HG02885 (cell line): ENCODE results near the gene KIAA0825.

Experiments used
- ATAC-seq: cut with Tn5 transposase; IDR thresholded peaks from one replicate; pipeline ENCODE4 v1.9.1; 2021; ENCODE audit warnings: mild to moderate bottlenecking; ENCODE audit not compliant: unreplicated experiment, poor library complexity

The KIAA0825 gene

DNA sequence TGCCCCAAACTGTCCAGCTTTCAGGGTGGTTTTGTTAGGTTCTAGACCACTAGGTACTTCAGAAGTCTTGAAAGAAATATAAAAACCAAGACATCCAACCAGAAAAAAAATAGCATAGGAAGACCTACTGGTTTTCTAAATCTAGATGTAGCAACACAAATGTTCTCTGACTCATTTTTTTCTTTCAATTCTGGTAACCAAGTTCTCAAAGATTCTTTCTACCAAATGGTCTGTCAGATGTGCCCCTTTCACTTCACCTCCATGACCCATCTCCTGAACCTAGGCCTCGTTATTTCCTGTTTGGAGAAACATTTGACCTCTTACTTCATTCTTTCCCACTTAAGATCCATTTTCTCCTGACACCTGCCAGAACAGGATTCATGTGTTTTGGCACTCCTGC is 355.3 kb downstream of the KIAA0825 start:
- ATAC-seq: peak; percentile 77

DNA sequence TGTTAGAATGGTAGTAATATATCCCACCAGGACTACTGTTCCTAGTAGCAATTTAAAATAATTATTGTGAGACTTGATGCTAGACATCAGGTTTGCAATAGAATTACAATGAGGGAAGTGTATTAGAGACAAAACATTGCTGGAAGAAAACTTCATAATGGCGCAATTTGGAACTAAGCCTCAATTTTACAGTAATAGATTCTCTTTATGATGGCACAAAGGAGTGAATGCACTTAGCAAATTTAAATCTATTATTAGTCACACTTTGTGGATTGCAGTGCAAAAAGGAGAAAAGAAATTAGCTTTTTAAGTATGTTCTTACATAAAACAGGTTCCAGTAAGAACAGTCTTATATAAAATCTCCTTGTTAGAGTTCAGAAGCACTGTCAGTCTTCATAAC is 358.3 kb downstream of the KIAA0825 start:
- no peak for ATAC-seq

DNA sequence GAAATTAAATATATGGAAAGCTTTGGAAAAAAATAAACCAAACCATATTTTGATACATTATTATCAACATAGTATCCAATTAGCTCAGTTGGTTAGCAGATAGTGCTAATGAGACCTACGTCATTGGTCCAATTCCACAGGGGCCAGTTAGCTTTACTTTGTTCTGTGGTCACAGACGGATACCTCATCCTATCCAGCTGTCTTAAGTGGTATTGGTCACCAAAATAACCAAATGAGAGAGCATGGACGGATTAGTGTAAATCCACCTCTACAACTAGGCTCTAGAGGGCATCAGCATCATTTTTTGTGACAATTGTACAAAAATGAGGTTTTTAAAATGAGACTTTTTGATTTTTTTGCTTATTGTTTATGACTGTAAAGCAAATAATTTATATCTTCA is 364.2 kb downstream of the KIAA0825 start:
- ATAC-seq: no peak

DNA sequence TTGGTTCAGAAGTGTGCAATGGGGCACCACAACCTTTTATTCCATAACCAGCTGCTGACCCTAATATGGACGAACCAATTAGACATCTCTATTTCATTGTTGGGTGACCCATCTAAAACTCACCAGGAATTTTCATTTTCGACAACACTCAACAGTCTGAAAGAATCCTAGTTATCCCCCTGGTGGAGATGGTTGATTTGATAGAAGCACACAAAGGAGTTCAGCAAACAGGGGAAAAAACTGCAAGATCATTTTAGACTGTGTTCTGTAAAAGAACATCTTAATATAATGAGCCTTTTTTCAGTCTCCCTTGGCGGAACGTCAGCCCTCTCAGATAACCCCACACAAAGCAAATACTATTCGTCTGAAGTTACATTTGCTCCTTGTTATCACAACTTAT is 367.4 kb downstream of the KIAA0825 start:
- no peak for ATAC-seq

DNA sequence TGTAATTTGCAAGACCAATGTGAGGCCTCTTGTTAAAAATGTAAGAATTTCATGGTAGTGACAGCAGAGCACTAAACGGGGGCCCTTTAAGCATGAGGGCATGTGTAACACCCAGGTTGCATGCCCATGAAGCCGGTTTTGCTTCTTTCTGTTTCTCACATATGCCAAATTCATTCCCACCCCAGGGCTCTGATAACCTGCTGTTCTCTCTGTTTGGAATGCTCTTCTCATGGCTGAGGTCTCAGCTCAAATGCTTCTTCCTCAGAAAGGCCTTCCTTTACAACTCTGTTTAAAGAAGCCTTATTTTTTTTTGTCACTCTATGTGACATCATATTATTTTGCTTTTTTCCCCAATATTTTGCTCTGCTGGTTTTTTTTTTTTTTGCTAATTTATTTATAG is 369.0 kb downstream of the KIAA0825 start:
- ATAC-seq: no peak

DNA sequence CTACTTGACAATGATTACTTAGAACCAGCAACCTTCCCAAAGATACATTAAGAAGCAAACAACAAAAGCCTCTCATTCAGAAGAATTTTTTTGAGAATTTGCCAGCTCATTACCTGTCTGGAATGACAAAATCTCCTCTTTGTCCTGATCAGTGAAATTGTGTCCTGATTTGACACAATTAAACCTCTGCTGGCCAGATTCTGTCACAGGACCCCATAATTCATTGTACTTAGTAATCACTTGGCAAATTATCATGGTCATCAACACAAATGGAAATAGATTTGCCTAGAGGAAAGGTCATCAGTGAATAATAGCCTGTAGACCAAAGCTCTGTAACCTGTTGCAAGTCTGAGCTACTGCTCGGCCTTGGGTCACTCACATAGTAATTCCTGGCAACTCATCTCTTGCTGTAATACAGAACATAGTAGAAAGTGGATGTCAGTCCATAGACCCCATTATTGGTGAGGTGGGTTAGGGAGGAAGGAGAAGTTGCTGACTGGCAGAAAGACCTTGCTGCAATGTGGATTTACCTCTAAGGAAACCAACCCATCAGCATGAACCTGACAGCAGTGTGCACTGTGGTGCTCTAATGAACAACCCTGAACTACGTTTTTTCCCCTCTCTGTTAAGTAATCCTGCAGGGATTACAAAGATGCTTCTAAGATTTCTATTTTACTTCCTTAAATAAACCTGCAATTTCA is 370.1 kb downstream of the KIAA0825 start:
- no peak for ATAC-seq

DNA sequence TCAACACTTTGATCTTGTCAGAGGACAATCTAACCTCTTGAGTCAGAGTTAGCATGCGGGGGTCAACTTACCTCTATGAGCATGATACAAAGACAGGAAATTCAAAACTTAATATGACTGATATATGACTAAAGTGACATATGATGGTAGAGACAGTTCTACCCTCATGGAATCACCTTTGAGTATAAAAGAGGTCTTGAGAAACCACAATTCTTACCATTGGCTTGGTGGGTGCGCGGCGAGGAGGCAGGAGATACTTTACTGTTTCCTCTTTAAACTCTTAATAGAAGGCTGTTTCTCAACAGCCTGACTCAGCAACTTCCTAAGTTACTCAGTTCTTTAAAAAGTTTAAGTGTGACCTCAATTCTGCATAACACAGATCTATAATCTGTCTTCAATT is 372.8 kb downstream of the KIAA0825 start:
- no peak for ATAC-seq

DNA sequence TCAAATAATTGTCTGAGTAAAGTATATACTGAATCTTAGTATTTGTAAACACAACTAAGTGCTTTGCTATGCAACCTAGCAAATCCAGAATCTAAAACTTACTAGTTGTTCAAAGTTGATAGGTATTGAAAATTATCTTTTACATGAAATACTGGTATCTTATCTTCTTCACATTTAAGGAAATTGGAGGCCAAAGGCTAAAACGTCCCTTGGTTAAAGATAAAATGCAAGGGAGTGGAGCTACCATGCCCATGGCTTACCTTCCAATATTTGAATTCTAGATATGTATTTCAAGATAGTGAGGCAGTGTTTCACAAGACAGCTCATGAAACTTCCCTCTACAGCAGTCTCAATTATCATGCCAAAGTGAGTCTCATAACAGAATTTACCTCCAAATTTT is 373.5 kb downstream of the KIAA0825 start:
- no peak for ATAC-seq

DNA sequence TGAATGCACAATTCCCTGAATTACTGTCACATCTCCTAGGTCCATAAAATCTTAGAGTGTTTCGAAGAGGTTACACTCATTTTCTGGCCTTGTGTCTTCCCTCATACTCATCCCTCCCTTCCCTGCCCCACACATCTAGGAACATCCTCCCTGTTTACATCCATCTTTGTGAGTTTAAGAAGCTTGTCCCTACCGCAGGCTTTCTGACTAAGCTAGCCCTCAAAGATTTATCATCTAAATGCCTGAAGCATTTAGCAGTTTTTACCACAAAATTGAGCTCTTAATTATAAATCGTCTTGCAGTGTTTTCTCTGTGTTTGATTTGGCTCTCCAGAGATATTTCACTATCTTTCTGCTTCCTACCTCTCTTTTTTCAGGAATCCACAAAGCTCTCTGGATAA is 374.8 kb downstream of the KIAA0825 start:
- no peak for ATAC-seq

DNA sequence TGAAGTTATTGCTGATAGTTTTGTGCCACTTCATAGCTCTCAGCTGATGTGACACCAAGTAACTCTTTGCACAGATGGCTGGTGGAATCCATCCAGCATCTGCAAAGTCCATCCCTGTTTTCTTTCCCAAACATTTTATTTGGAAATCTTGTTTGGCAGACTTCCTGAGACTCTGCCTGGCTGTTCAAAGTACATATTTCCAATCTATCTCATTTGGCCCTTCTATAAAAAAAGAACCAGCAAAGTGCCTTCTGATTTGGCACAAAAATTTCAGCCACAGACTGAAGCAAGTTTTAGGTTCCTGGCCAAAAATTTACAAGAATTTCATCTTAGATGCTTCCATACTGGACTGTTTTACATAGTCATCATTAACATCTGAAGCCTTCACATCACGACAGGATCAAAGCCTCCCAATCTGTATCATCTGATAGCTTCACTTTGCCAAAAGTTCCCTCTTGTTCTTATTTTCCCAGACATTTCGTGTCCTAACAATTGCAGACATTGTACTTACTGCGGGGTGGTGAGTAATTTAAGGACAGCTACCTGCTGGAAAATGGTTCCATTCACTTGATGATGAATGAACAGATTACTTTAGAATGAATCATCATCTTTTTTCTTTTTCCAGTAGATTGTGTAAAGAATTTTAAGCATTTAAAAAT is 377.3 kb downstream of the KIAA0825 start:
- no peak for ATAC-seq

DNA sequence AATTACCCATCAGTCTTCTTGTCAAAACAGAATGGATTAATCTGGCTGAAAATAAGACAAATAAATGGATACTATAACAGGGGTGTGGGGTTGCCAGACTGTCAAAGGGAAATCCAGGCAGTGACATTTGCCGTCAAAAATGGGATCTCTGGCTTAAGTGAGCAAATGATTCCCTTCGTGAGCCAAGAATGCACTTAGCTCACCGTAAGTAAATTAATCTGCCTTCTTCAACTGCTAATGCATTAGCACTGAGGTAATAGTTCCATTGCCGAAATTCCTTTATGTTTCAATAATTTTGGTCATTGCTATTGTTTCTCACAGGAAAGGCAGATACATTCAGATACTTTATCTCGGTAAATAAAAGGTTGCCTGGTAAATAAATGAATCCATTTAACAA is 377.8 kb downstream of the KIAA0825 start:
- ATAC-seq: no peak

DNA sequence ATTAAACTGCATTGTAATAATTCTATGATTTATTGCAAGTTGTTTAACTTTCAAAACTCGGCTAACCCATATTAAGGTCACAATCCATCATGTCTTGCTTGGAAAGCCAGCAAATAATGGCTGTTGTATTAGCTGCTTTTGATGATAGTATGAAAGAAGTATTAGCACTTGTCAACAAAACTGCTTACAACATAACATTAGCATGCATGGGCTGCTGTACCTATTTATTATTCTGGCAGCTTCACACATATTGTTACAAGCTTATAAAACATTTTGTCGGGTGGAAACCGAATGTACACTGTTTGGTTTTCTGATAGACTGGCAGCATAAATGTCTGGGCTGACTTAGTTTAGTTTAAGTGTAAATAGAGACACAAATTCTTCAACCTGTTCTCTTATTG is 378.3 kb downstream of the KIAA0825 start:
- ATAC-seq: no peak

DNA sequence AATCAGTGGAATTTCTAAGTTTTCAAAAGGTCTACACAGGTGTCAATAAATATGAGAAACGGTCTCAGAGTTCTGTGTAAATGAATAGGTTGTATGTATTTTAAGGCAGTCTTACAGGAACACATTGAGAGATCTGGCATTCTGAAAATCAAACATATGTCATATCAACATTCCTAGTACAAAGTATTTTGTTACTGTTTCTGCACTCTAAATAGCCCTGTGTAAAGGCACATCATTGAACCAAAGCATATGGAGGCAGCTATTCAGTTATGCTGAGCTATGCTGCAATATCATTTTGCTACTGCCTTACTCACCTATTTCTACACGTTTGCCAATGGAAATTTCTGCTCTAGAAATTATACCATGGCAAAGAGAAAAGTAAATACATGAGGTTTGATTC is 379.1 kb downstream of the KIAA0825 start:
- ATAC-seq: no peak

DNA sequence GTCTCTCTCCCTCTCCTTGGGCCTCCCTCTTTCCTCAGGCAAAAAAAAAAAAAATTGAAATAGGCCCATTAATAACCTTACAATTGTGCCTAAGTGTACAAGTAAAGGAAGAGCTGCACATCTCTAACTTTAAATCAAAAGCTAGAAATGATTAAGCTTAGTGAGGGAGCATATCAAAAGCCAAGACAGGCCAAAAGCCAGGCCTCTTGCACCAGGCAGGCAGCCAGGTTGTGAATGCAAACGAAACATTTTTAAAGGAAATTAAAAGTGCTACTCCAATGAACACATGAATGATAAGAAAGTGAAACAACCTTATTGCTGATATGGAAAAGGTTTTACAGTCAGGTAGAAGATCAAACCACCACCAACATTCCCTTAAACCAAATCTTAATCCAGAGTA is 383.4 kb downstream of the KIAA0825 start:
- ATAC-seq: no peak

DNA sequence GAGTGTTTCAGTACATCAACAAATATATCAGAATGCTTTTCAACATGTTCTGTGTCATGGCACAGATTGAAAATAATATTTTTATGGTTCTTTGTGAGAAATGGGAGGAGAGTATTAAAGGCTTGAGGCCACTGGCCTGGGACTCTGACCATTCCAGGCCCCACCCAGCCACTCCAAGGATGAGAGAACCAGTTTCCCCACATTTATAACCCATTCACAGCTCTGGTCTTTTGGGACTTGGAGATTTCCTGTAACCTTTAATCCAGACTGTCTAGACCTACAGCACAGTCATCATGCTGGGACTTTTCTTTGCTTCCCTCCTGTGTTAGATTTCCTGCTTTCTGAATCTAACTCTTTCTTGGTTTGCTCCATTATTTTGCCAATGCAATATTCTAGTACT is 389.6 kb downstream of the KIAA0825 start:
- ATAC-seq: no peak

DNA sequence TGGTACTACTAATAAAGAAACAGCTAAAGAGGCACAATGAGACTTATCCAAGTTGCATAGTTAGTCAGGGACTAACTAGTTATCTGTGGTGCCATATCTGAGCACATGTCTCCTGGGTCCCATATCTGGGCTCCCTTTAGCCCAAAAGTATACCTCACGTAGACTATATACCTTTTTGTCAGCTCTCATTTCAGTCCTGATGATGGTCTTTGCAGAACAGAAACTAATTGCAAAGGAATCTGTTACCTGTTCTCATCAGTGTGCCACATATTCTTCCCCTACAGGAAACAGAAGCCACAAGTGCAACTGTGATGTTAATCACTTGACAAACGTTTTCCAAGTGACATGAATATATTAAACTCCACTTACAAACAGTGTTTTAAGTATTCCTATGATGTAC is 395.2 kb downstream of the KIAA0825 start:
- no peak for ATAC-seq

DNA sequence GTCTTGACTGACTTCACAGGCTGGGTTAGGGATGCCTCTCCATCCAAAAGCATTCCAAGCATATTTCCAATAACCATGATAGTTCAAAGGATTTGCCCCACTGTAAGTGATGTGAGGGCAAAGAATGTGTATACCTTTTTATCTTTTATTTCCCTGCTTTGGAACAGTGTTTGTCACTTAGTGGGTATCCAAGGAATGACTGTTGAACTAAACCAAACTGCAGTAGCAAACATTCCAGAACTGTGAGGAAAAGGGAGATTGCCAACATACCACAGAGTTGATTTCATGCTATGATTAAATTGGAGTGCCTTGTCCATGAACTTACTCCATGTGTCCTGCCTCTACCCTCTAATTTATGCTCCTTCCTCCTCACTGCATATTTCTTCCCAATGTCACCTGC is 400.0 kb downstream of the KIAA0825 start:
- ATAC-seq: no peak

DNA sequence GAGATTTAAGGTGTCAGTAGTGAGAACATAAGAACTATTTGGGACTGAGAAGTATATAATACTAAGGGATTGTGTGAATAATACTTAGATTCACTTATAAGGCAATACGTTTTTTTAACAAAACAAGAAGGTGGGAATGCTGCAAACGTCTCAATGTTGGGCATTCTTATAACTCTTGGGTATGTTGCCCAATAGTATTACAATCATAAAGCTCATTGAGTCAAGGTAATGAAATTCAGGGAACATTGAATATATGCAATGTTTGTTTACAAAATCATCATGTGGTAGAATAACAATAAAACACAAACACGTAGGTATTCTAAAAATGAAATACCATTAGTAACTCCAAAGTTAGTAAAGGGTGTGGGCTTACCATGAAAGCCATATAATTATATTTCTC is 400.7 kb downstream of the KIAA0825 start:
- no peak for ATAC-seq

DNA sequence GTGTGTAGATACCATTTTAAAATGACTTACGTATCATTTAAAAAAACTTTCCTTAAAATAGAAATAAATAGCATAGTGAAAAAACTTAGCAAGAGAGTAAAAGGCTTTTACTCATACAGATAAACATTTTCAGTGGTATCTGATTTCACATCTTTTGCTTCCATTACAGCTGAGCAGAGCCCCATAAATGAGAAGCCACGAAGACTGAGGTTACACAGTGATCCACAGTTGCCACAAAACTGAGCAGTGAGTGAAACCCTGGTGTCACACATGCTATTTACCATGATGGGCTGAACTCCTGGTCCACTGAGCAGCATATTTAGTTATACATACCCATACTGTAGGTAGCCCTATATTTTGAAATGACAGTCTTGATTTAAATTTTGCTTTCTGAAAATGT is 401.2 kb downstream of the KIAA0825 start:
- no peak for ATAC-seq

DNA sequence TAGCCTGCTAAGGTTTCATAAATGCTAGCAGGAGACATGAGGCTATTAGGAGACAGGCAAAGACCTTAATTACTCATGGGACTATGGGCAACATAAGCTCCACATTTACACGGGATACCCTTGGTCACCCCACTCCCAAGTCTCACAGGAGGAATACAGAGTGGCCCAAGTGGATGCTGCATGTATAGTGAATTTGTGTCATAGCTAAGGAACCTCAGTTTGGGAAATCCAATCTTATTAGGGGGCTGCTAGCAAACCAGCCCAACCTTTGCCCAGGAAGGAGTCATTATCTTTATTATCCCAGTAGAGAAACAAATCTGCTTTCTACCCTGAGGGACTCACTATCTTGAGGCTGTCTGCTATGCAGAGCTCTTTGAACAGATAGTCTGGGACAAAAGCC is 405.9 kb downstream of the KIAA0825 start:
- no peak for ATAC-seq

DNA sequence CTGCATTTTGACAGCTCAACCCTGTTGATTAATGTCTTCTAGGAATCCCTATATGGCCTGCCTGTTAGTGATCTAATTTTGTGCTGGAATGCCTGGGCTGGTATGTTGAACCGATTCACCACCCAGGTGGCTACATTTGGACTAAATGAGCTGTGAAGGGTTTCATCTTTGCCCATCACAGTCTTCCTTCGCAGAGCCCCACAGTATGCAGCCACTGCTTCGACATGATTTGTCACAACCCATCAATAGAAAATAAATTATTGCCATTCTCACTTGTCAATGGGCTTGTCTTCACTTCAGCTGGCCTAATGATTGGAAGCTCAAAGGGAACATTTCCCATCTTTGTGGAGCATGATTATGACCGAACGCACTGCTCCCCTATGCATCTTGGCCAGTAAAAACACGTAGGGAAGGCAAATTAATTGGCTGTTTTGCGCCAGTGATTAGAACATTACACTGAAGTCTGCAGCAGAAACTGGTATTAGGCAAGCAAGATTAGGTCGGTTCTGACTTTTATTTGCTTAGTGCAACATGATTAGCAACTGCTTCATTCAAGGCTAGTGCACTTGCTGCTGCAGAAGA is 408.5 kb downstream of the KIAA0825 start:
- no peak for ATAC-seq

DNA sequence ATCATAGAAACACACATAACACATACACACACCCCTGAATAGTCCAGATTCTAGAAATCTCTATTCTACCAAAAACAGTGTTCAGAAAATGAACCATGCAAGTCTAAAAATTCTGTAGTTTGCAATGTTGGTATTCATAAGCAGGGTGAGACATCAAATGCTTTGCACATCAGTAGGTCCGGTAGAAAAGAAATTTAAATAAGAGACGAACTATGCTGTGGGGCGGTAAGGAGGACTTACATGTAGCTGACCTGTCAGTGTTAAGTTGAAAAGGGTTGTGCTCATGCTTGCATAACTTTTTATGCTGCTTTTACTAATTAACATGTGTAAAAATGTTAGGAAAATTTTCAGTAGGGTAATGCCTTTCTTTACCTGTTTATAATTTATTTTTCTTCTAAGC is 409.1 kb downstream of the KIAA0825 start:
- ATAC-seq: no peak
